Measurements from ENCODE around the gene DPP6.

DPP6 gene

GRCh38 chr7:154844955-154845354 lies 792.8 kb downstream of the DPP6 start:
- no peak for TF ChIP-seq CTCF (conservative IDR thresholded peaks at IDR 0.05)
- H3K27ac ChIP-seq = peak overlapping the region; percentile 99; the same call in 1 of the 2 replicates

- no peak for TF ChIP-seq CTCF (conservative IDR thresholded peaks at IDR 0.05)
- H3K27ac ChIP-seq = peak overlapping the region; percentile 29
Observed at GRCh38 chr7:154848464-154848863, 796.3 kb downstream of the DPP6 start.

GRCh38 chr7:154852205-154852604 lies 800.0 kb downstream of the DPP6 start:
- TF ChIP-seq CTCF (conservative IDR thresholded peaks at IDR 0.05) = no peak
- no peak overlapping the region for H3K27ac ChIP-seq

- TF ChIP-seq CTCF (conservative IDR thresholded peaks at IDR 0.05) = no peak
- H3K27ac ChIP-seq = no peak overlapping the region
Observed at GRCh38 chr7:154853063-154853726, 801.0 kb downstream of the DPP6 start.

GRCh38 chr7:154853727-154854095 lies 801.5 kb downstream of the DPP6 start:
- TF ChIP-seq CTCF (conservative IDR thresholded peaks at IDR 0.05) = no peak
- H3K27ac ChIP-seq = no peak overlapping the region

GRCh38 chr7:154854836-154855235 lies 802.6 kb downstream of the DPP6 start:
- TF ChIP-seq CTCF (conservative IDR thresholded peaks at IDR 0.05) = no peak
- no peak overlapping the region for H3K27ac ChIP-seq

- no peak overlapping the region for H3K27ac ChIP-seq
- no peak for TF ChIP-seq CTCF (conservative IDR thresholded peaks at IDR 0.05)
Observed at GRCh38 chr7:154855366-154855765, 803.2 kb downstream of the DPP6 start.

Measured in VCaP (cell line).